Bronchus fibroblast of lung (primary cell): ENCODE results near the gene OTOP2. TPM values are rescaled to one million over a fixed set of nuclear protein-coding genes. Genes with fewer than 3 reads are reported as not detected.

Experiments used
- total RNA-seq: library from RNA; depleted of rRNA; stranded (reverse); fragments of >200 nt; gene quantifications from 2 replicates; pipeline ENCODE4 v1.2.3, GENCODE V29; 2015

OTOP2 gene, protein sequence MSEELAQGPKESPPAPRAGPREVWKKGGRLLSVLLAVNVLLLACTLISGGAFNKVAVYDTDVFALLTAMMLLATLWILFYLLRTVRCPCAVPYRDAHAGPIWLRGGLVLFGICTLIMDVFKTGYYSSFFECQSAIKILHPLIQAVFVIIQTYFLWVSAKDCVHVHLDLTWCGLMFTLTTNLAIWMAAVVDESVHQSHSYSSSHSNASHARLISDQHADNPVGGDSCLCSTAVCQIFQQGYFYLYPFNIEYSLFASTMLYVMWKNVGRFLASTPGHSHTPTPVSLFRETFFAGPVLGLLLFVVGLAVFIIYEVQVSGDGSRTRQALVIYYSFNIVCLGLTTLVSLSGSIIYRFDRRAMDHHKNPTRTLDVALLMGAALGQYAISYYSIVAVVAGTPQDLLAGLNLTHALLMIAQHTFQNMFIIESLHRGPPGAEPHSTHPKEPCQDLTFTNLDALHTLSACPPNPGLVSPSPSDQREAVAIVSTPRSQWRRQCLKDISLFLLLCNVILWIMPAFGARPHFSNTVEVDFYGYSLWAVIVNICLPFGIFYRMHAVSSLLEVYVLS
- total RNA-seq = not detected in 2 replicates

DNA sequence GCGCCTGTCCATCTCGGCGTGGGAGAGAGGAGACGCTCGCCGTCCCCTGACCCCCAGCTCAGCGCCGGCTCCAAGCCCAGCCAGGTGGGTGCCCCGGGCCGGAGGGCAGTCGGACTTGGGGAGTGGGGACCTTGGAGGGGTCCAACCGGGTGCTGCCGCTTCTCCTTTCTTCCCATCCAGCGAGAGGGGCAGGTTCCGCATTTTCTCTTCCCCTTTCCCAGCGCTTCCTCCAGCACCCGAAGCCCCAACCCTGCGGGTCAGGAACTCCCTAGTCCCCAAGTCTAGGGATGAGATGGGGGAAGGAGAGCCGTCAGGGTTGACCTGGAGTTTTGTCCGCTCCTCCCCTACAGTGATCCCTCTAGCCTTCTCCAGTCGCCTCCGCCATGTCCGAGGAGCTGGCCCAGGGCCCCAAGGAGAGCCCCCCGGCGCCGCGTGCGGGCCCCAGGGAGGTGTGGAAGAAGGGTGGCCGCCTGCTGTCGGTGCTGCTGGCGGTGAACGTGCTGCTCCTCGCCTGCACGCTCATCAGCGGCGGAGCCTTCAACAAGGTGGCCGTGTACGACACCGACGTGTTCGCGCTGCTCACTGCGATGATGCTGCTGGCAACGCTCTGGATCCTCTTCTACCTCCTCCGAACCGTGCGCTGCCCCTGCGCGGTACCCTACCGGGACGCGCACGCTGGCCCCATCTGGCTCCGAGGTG, at the start of gene OTOP2:
Gene OTOP2, plus strand, starts transcription at position 24 of the 699 bp plus-strand sequence. Its CDS starts 360 bp downstream, at position 384.

DNA sequence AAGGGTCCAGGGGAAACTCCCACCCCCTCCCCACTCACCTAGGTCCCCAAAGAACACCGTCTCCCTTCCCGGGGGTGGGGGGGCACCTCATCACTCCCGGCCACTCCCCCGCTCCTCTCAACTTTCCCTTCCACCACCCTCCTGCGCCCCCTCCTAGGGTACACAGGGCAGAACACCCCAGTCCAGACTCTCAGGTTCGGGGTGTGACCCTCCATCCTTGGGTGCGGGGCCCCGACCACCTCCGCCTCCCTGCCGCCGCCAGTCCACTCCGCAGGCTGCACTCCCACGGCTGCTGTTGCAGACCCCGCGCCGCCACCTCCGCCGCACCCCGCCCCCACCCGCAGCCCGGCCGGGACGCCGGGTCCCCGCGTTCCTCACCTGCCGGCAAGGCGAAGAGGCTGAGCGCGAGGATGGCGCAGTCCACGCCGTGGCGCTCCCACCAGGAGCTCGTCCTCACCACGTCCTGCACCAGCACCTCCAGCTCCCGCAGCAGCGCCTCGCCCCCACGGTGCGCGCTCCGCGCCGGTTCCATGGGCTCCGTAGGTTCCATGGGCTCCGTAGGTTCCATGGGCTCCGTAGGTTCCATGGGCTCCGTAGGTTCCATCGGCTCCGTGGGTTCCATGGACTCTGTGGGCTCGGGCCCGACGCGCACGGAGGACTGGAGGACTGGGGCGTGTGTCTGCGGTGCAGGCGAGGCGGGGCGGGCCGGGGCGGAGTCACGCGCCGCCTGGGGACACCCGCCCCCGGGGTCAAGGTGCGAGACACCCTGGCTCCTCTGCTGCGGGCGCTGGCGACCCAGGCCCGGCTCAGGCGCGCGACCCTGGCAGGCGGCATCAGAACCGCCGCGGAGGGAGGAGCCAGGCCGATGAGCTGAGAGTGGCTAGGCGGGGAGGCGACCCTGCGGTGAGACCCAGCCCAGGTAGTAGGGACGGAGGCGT, 30.8 kb upstream of the OTOP2 start, which contains the start of gene FADS6:
Gene FADS6, minus strand, starts transcription at position 660 of the 938 bp plus-strand sequence. Its CDS starts 38 bp downstream, at position 622.

DNA sequence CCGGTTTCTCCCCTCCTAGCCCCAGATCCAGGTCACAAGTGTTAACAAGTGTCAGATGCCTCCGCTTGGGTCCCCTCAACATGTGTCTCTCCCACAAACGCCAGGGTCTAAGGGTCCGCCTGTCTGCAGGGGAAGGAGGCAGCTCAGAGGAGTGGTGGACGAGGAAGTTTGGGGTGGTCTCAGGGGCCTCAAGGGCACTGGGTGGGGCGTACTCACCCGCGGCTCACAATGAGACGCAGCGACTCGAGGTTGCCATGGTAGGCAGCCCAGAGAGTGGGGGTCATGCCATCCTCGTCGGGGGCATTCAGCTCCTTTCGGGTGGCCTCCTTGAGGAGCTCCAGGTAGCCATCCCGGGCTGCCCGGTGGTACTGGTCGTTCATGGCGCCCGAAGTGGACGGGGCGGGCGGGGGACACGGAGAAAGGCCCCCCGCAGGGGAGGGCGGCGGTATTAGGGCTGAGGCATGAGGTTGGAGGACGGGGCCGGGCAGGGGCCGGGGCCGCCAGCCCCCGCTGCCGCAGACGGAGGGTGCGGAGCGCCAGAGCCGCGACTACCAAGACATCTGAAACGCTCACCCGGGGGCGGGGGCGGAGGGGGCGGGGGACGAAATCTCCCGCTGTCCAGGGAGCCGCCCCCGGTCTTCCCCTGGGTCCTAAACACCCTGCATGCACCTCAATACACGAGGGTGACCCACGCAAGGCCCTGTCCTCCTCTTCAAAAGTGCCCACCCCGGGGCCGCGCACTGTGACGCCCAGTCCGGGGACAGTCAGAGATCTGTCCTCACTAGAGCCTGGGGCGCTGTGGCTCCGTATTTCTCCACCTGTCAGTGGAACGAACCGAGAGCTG, 1.2 kb upstream of the OTOP2 start, which contains the start of gene USH1G:
Gene USH1G, minus strand, starts transcription at position 562 of the 844 bp plus-strand sequence. Its CDS starts 182 bp downstream, at position 380.

DNA sequence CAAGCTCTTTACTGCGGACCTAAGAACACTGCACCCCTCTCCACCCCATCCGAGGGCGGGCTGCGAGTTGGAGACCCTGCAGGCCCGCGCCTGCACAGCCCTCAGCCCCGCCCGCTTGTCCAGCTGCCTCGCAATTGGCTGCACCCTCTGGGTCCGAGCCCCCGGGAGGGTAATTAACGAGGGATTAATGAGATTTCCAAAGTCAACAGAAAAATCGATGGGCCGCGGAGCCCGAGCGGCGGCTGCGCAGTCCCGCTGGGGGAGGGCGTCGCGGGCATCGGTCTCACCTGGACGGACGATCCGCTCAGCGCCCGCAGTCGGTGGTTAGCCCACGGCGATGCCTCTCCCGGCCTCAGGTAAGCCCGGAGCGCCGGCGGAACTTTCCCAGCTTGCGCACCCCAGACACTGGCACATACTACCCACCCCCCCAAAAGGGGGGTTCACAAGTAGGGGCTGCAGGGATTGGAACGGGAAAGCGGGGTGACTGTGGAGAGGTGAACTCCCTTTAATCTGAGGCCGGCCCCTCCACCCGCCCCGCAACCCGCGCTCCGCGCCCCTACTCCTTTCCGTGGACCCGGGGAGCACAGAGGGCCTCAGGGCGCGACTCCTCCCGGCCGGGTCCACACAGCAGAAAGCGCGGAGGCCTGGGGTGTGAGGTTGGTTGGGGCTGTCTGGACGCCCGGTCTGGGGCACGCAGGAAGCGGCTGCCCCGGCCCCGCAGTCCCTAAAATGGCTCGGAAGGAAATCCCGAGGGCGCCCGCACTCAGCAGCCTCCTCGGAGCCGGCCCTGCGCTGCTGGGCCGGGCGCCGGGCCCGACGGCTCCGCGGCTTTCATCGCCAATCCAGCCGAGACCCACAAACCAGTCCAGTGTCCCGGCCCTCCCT, 11.8 kb downstream of the OTOP2 start, which contains the start of gene OTOP3:
Gene OTOP3, plus strand, starts transcription at position 314 of the 885 bp plus-strand sequence. Its CDS starts 24 bp downstream, at position 338.

DNA sequence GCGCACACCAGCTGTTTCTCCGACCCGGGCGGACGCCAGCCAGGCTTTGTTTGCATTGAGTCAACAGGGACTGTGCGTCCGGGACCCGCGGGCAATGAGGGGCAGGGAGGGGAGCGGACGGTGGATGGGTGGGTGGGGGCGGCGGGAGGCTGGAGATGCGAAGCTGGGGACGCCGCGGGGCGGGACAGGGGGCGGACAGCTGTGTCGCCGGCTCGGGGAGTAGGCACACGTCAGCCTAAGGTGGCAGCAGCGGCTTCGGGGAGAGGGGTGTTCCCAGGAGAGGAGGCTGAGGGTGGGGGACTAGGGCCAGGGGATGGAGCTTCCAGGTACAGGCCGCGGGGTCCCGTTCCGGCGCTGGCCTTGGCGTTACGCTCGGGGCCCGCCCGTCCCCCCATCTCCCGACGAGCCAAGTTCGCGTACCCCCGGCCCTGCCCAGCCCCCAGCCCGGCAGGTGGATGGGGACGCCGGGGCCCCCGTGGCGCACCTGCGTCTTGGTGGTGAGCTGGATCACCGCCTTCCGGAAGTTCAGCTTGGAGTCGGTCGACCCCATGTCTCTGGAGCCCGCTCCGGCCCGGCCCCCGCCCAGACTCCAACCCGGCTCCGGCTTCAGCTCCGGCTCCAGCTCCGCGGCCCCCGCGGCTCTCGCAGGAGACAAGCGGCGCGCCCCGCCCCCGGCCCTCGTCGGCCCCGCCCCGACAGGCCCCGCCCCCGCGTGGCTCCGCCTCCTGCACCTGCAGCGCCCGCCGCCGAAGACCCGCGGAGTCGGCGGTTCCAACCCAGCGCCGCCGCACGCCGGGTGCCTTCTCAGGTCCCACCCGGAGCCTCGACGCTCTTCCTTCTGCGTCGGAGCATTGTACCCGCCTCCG, 48.3 kb downstream of the OTOP2 start, which contains the start of gene HID1:
Gene HID1, minus strand, starts transcription at position 653 of the 866 bp plus-strand sequence. Its CDS starts 103 bp downstream, at position 550.

Other genes with a start within 250 kb of the OTOP2 start
- not detected in 2 replicates for gene CD300LF, start 211.3 kb upstream of the OTOP2 start, total RNA-seq
- 0.67 and 0.89 TPM in 2 replicates for gene RAB37, start 187.0 kb upstream of the OTOP2 start, total RNA-seq
- 36.0 and 40.7 TPM in 2 replicates for gene NHERF1, start 175.6 kb upstream of the OTOP2 start, total RNA-seq
- gene NAT9, start 147.9 kb upstream of the OTOP2 start, total RNA-seq = 23.2 and 24.4 TPM in 2 replicates
- gene GRIN2C, start 64.4 kb upstream of the OTOP2 start, total RNA-seq = not detected in 2 replicates
- 31.1 and 32.1 TPM in 2 replicates for gene FDXR, start 51.3 kb upstream of the OTOP2 start, total RNA-seq
- gene FADS6, start 30.6 kb upstream of the OTOP2 start, total RNA-seq = not detected in 2 replicates
- gene USH1G, start 1.0 kb upstream of the OTOP2 start, total RNA-seq = not detected in 2 replicates
- not detected in 2 replicates for gene OTOP3, start 11.6 kb downstream of the OTOP2 start, total RNA-seq
- 0.45 and 0.67 TPM in 2 replicates for gene HID1, start 48.5 kb downstream of the OTOP2 start, total RNA-seq
- 15.8 and 21.5 TPM in 2 replicates for gene CDR2L, start 63.4 kb downstream of the OTOP2 start, total RNA-seq
- 95.0 and 112 TPM in 2 replicates for gene MRPL58, start 88.4 kb downstream of the OTOP2 start, total RNA-seq
- 327 and 334 TPM in 2 replicates for gene ATP5PD, start 122.7 kb downstream of the OTOP2 start, total RNA-seq
- gene KCTD2, start 123.0 kb downstream of the OTOP2 start, total RNA-seq = 13.7 and 15.3 TPM in 2 replicates
- 8.2 and 9.2 TPM in 2 replicates for gene SLC16A5, start 163.7 kb downstream of the OTOP2 start, total RNA-seq
- gene ARMC7, start 185.7 kb downstream of the OTOP2 start, total RNA-seq = 3.9 and 4.5 TPM in 2 replicates
- 139 and 146 TPM in 2 replicates for gene NT5C, start 207.5 kb downstream of the OTOP2 start, total RNA-seq
- gene JPT1, start 230.2 kb downstream of the OTOP2 start, total RNA-seq = 501 and 529 TPM in 2 replicates